CD4-positive, alpha-beta T cell treated with Interleukin-4 for 4 hours (primary cell): Measurements from ENCODE around the gene CTSG.
"Not testable (repeated sequence)": the region's sequence is repeated elsewhere in the genome, so short reads cannot be mapped to it uniquely, and the experiment has no call there.

Source experiments
- DNase-seq: peaks from one replicate; pipeline ENCODE4 v3.0.0-alpha.2; 2020

Gene CTSG, protein sequence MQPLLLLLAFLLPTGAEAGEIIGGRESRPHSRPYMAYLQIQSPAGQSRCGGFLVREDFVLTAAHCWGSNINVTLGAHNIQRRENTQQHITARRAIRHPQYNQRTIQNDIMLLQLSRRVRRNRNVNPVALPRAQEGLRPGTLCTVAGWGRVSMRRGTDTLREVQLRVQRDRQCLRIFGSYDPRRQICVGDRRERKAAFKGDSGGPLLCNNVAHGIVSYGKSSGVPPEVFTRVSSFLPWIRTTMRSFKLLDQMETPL

DNA sequence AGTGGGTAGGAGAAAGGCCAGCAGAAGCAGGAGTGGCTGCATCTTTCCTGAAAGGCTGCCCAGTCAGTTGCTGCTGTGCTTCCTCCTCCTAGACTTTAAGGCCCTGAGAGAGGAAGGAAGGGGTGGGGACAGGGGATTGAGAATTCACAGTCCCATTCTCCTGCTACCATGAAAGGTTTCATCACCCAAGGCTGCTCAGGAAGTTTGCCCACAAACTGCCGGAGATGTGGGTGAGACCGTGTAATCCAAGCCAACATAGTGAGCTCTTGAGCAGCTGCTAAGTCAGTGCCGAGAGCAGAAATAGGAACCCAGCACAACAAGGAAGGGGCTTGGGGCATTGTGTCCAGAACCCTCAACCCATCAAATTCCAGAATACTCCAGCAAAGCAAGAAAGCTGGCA, at the start of gene CTSG:
TSS of gene CTSG (minus strand) at position 69 of the 400 bp plus-strand sequence. CDS start at position 42, 27 bp downstream.
- no peak for DNase-seq

DNA sequence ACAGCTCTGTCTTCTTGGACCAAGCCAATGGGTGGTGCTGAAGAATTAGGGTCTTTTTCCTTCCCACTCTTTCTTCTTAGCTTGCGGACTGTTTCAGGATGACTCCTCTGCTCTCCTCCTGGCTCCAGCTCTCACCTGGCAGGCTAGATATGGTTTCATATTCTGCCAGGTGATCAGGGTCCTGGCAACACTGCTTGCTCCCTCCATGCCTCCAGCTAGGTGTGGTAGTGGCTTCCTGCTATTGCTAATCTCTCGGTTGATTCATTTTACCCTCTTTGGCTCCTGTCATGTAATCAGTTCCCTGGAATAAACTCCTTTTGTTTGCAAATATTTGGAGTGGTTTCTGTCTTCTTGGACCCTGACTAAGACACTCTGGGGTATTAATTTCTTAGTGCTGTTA, 37.7 kb upstream of the CTSG start:
- DNase-seq: no peak

DNA sequence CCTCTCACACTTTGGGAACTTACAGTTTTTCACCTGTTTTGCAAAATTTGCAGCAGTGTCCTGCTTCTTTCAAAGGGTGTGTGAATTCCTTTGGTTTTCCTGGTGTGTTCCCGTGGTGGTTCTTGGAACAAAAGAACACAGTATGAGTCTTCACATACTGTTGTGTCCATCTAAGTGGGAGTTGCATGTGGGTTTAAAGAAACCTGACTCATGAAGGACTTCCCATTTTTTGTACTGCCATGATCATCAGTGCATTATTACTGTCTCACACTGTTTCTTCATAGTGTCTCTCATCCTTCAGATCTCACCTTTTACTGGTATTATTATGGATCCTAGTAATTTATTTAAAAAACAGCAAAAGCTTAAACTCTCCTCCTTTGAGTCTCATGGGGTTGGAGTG, 37.2 kb upstream of the CTSG start:
- no peak for DNase-seq

DNA sequence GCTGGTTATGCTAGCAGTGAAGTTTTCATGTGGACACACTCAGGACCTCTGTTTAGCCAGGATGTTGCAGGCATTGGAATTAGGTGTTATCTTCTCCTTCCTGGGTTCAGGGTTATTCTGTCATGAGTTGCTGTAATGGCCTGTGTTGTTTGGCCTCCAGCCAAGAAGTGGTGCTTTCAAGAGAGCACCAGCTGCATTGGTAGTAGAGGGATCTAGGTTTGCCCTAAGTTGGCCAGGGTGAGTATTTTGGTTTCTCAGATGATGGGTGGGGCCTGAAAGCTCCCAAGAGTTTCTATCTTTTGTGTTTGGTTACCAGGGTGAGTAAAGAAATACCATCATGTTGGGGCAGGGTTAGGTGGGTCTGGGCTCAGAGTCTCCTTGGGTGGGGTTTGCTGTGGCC, 36.1 kb upstream of the CTSG start:
- DNase-seq: peak; percentile 62

DNA sequence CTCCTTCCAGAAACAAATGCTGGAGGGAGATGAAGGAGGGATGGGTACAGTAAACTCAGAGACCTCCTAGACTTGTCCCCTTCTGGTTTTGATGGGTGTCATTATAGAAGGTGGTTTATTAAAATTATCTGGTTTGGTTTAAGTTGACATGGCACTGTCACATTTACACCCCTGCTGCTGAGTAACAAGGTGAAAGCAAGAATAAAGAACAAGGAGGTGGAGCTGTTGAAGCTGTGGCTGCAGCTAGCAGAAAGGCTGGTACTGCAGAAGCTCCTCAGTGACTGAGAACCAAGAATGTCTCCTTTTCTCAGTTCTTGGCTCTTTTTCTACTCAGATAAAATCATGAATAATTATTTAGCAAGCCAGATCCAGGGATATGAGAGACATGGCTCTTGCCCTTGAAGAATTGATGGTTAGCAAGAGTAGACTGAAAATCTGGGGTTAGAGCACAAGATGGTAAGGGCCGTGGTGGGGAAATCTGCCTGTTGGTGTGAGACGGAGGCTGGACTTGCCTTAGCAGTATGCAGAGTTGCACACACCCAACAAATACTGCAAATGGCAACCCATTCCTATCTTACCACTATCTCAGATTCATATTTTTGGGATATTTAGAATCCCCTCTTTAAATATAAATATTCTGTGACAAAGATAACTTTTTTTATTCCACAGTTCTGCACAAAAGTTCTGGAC, 33.8 kb upstream of the CTSG start, which contains the start of gene GZMH:
TSS of gene GZMH (minus strand) at position 31 of the 690 bp plus-strand sequence. CDS start 72 bp downstream, outside the sequence.
- peak; percentile 67 for DNase-seq

DNA sequence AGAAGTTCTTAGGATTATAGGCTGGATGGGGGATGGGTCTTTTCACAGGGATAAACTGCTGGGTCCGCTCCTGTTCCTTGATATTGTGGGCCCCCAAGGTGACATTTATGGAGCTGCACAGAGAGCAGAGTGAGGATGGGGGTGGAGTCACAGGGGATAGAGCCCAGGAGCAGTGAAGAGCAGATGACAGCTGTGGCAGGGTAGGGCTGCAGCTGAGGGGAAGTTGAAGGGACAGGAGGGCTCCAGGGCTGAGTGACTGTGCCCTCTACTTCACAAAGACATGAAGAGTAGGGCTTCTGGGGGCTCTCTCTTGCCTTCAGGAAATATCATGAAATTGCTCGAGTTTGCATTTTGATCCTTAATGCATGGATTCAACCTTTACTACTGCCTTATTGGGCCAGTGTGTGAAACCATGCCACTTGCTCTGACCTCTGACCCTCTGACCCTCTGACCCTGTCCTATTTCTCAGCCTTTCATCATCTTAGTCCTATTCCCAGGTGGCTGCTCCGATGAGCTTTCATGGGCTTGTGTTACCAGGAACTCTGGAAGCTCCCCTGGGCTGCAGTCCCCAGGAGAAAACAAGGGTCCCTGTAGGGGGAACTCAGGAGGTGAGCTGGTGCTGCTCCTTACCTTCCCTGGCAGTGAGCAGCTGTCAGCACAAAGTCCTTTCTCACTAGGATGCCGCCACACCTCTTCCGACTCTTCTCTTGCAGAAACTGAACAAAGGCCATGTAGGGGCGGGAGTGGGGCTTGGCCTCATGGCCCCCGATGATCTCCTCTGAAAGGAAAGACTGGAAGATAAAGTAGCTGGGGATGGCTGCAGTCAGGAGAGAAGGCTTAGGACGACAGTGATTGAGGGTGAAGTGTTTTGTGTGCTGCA, 31.8 kb upstream of the CTSG start:
- DNase-seq: no peak

DNA sequence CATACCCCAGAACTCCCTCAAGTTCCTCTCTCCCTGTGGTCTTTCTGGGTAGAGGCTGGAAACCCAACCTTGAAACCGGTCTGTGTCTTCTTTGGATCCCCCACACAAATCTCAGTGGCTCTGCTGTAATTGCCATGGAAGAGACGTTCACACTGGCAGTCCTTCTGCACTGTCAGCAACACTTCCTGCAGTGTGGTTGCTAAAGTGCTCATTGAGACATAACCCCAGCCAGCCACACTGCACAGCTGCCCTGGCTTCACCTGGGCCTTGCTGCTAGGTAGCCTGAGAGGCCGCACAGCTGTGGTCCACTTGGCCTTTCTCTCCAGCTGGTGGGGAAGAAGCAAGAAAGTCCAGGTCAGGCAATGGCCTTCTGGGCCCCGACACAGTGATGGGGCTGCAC, 31.0 kb upstream of the CTSG start:
- peak; percentile 35 for DNase-seq

DNA sequence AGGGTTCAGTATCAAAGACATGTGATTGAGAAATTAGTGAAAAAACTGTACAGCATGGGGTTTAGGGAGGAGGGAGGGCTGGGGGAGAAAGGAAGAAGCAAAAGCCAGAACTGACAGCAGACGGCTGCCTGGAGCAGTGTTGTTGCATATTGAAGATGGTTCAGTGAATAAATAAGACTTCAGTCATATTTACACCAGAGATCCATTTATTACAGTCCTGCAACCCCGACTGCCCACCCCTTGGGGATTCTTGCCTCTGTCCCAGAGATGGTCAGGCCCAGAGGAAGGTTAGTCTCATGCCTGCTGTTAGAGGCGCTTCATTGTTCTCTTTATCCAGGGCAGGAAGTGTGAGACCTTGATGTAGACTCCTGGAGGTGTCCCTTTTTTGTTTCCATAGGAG, 30.2 kb upstream of the CTSG start:
- no peak for DNase-seq

DNA sequence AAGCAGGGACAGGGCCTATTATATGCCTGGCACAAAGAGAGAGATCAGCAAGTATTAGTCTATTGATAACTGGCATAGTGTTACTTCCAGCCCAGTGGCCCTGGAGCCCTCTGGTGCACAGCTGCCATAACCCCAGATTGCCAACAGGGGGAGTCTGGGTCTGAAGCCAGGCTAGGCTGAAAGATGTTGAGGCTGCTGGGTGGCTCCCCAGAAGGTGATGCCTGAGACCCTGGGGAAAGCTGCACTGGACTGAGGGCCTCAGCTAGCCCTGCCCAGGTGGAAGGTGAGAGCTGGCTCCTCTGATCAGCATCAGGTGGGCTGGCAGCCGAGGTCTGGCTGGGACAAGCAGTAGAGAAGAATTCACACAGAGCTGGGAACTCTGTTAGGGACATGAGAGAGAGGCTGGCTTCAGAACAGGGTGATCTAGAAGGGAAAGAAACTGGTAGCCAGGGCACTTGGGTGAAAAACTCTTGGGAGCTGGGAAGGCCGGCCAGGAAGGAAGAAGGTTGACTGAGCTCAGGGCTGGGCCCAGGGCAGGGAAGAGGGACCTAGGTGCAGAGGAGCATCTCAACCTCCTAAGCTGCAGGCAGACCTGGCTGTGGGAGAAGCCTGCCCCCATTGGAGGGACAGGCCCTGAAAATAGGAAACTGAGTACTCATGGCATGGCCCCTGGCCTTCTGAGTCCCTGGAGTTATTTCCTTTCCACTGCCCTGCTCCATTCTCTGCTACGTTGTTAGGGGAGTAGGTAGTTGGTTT, 29.6 kb upstream of the CTSG start:
- peak; percentile 75 for DNase-seq

DNA sequence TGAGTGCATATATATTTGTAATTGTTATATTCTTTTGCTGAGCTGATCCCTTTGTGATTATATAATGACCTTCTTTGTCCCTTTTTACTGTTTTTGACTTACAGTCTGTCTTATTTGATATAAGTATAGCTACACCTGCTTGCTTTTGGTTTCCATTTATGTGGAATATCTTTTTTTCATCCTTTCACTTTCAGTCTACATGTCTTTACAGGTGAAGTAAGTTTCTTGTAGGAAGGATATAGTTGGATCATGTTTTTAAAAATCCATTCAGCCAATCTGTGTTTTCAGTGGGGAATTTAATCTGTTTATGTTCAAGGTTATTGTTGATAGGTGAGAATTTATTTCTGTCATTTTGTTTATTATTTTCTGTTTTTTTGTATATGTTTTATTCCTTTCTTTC, 21.4 kb upstream of the CTSG start:
- DNase-seq: no peak

DNA sequence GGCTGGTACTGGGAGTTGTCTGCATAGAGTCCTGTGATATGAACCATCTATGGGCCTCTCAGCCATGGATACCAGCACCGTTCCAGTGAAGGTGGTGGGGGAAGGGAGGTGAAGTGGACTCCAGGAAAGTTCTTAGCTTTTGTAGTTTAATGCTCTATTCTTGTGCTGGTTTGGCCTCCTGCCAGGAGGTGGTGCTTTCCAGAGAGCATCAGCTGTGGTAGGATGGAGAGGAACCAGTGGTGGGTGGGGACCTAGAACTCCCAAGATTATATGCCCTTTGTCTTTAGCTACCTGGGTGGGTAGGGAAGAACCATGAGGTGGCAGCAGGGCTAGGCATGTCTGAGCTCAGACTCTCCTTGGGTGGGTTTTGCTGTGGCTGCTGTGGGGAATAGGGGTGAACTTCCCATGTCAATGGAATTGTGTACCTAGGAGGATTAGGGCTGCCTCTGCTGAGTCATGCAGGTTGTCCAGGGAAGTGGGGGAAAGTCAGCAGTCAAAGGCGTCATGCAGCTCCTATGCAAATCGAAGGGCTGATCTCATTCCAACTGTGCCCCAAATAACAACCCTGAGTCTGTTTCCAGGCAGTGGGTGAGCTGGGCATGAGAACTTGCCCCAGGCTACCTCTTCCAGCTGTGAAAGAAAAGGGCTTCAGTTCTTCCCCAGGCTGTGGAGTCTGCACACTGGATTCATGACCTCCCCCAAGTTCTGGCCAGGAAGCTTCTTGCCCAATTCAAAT, 19.2 kb upstream of the CTSG start:
- DNase-seq: no peak

DNA sequence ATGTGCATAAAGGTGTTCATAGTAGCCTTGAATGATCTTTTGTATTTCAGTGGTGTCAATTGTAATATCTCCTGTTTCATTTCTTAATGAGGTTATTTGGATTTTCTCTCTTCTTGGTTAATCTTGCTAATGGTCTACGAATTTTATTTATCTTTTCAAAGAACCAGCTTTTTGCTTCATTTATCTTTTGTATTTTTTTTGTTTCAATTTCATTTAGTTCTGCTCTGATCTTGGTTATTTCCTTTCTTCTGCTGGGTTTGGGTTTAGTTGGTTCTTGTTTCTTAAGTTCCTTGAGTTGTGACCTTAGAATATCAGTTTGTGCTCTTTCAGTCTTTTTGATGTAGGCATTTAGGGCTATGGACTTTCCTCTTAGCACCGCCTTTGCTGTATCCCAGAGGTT, 15.0 kb upstream of the CTSG start:
- not testable (repeated sequence) for DNase-seq

DNA sequence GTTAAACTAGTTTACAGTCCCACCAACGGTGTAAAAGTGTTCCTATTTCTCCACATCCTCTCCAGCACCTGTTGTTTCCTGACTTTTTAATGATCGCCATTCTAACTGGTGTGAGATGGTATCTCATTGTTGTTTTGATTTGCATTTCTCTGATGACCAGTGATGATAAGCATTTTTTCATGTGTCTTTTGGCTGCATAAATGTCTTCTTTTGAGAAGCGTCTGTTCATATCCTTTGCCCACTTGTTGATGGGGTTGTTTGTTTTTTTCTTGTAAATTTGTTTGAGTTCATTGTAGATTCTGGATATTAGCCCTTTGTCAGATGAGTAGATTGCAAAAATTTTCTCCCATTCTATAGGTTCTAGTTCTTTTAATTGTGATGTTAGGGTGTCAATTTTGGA, 8.4 kb upstream of the CTSG start:
- DNase-seq: not testable (repeated sequence)

DNA sequence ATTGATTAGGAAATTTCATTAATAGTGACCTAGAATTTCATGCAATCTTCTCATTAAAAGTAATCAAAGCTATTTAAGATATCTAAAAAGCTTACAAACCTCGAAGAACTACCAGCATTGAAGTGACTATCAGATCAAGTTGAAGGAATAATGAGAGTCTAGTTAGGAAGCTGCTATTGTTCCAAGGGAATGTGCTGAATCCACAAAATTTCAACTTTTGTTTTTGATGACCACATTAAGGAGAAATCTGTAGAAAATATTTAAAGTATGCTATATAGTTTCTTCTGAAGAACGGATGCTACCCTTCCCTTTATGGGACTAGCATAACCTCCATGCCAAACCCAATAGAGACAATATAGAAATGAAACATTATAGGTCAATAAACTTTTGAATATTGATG, 2.5 kb upstream of the CTSG start:
- DNase-seq: no peak

DNA sequence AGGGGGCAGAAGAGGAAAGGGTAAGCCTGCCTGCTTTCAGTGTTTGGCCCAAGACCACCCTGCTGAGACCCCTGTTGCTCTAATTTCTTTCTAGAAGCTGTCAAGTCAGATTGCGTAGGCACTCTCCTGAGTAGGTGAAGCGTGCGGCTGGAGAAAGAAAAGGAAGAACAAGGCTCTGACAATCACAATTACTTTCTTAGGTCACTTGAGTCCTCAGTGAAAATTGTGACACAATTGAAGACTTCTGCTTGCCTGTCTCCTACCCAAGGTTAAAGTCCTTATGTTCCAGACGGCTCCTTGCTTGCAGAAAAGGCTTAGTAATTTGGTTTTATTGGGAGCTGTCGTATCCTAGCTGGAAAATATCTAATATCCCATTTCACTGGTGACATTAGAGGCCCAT, 721 bp upstream of the CTSG start:
- DNase-seq: no peak

DNA sequence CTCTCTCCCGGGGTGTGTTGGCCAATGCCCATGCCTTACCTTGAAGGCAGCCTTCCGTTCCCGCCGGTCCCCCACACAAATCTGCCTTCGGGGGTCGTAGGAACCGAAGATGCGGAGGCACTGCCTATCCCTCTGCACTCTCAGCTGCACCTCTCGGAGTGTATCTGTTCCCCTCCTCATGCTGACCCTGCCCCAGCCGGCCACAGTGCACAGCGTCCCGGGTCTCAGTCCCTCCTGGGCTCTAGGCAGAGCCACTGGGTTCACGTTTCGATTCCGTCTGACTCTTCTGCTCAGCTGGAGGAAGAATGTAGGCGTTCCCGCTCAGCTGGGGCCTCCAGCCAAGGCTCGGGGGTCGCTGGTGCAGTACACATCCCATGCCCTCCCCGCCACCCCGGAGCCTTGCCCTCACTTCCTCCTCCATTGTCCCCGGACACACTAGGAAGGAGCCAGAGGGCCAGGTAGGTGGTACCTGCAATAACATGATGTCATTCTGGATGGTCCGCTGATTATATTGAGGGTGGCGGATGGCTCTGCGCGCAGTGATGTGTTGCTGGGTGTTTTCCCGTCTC, 1.8 kb downstream of the CTSG start:
- DNase-seq: no peak

DNA sequence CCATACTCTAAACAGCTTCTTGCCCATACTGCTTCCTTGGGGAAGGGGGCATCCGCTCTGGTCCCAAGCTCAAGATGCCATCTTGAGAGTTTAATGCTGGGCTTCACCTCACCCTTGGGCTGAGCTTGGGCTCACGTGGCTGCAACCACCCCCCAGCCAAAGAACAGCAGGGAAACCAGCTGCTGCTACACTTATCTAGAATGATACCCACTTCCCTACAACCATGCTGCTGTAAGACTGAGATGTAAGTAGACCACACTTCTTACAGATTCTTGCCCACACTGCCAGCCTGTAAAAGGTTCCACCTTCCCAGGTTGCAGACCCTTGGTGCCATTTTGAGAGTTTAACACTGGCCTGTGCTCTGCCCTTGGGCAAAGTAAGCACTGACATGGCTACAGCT, 9.7 kb downstream of the CTSG start:
- DNase-seq: no peak

DNA sequence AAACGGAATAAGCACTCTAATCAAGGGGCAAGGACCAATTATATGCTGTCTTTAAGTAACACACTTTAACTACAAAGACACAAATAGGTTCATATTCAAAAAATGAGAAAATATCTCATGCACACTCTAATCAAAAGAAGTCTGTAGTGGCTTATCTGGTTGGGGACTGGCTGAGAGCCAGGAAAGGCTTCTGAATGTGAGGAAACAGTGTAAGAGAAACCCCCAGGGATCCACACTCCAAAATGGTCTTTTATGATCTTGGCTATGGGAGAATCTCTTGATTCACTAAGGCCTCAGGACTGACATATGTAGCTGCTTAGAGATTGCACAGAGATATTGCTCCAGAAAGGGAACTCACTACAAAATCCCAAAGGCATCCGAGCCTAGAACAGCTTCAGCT, 10.3 kb downstream of the CTSG start:
- DNase-seq: no peak

DNA sequence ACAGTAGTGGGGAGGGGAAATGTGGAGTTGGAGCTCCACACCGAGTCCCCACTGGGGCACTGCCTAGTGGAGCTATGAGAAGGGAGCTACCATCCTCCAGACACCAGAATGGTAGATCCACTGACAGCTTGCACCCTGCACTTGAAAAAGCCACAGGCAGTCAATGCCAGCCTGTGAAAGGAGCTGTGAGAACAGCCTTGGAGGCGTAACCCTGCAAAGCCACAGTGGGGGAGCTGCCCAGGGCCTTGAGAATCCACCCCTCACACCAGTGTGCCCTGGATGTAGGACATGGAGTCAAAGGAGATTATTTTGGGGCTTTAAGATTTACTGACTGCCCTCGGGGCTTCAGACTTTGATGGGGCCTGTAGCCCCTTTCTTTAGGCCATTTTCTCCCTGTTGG, 12.5 kb downstream of the CTSG start:
- DNase-seq: no peak

DNA sequence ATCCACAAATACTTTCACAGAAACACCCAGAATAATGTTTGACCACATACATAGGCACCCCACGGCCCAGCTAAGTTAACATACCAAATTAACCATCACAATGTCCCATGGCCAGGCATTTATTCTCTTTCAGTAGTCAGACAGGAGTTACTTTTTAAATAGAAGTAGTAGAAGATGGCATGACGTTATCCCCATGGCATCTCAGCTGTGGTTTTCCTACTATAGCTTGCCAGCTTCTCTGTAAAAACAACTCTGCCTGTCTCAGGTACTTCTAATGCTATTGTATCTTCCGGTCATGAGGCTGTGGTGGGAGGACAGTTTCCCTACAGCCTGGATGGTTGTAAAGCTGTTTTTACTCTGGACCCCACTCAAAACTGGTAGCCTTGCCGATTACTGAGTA, 19.3 kb downstream of the CTSG start:
- no peak for DNase-seq

DNA sequence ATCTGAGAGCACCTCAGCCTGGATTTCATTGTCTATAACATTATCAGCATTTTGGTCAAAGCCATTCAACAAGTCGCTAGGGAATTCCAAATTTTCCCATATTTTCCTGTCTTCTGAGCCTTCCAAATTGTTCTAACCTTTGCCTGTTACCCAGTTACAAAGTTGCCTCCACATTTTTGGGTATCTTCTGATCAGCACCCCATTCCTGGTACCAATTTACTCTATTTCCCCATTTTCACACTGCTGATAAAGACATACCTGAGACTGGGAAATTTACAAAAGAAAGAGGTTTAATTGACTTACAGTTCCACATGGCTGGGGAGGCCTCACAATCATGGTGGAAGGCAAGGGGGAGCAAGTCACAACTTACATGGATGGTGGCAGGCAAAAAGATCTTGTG, 27.0 kb downstream of the CTSG start:
- DNase-seq: not testable (repeated sequence)
